GM12873 (cell line): ENCODE data around the gene POLDIP2.

Source experiments
- TF ChIP-seq, protein P1 (sequence below): IDR thresholded peaks from 2 replicates; pipeline ENCODE4 v1.5.1; 2012; ENCODE audit warnings: low read depth, mild to moderate bottlenecking, moderate library complexity, low read length, control low read depth; ENCODE audit not compliant: insufficient read depth; ENCODE audit errors: missing control alignments

Gene POLDIP2

GRCh38 chr17:28369684-28370034 lies 12.3 kb upstream of the POLDIP2 start:
- TF ChIP-seq, protein P1, sequence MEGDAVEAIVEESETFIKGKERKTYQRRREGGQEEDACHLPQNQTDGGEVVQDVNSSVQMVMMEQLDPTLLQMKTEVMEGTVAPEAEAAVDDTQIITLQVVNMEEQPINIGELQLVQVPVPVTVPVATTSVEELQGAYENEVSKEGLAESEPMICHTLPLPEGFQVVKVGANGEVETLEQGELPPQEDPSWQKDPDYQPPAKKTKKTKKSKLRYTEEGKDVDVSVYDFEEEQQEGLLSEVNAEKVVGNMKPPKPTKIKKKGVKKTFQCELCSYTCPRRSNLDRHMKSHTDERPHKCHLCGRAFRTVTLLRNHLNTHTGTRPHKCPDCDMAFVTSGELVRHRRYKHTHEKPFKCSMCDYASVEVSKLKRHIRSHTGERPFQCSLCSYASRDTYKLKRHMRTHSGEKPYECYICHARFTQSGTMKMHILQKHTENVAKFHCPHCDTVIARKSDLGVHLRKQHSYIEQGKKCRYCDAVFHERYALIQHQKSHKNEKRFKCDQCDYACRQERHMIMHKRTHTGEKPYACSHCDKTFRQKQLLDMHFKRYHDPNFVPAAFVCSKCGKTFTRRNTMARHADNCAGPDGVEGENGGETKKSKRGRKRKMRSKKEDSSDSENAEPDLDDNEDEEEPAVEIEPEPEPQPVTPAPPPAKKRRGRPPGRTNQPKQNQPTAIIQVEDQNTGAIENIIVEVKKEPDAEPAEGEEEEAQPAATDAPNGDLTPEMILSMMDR: no peak

DNA sequence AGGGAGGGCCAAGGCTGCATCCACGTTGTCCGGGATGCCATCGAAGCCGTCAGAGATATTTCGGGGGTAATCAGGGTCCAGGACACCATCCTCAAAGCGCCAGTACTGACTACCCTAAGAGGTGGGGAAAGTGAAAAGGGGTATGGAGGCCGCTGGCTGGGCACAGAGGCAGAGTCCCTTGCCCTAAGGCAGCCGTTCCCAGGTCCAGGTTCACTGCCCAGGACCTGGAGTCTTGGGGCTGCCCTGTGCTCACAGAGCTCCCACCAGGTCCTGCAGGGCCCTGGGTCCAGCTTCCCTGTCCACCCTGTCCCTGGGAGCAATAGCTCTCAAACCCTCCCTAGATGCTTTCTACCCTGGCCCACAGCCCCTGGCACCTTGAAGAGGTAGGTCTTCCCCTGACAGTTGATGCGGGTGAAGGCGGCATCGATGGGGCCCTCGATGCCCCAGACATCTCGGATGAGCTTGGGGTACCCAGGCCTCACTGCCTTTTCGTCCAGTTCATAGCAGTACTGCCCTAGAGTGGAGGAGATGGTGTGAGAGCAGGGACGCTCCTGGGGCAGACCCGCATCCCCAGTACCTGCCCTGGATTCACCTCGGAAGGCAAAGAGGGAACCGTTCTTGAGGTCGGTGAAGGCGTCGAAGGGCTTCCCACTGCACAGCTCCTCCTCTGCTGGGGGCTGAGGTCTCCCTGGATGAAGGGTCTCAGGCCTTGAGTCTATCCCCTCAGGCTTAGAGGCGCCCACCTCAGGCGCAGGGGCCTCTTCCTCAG lies 11.8 kb upstream of the POLDIP2 start:
- TF ChIP-seq, protein P1: no peak

GRCh38 chr17:28368306-28368831 lies 11.0 kb upstream of the POLDIP2 start:
- TF ChIP-seq, protein P1: no peak

GRCh38 chr17:28367641-28368305 lies 10.4 kb upstream of the POLDIP2 start:
- TF ChIP-seq, protein P1: no peak

- TF ChIP-seq, protein P1: peak; percentile 27
These were observed 9.3 kb upstream of the POLDIP2 start for GRCh38 chr17:28366605-28367004.

- TF ChIP-seq, protein P1: no peak
These were observed 8.2 kb upstream of the POLDIP2 start for GRCh38 chr17:28365487-28365886.

DNA sequence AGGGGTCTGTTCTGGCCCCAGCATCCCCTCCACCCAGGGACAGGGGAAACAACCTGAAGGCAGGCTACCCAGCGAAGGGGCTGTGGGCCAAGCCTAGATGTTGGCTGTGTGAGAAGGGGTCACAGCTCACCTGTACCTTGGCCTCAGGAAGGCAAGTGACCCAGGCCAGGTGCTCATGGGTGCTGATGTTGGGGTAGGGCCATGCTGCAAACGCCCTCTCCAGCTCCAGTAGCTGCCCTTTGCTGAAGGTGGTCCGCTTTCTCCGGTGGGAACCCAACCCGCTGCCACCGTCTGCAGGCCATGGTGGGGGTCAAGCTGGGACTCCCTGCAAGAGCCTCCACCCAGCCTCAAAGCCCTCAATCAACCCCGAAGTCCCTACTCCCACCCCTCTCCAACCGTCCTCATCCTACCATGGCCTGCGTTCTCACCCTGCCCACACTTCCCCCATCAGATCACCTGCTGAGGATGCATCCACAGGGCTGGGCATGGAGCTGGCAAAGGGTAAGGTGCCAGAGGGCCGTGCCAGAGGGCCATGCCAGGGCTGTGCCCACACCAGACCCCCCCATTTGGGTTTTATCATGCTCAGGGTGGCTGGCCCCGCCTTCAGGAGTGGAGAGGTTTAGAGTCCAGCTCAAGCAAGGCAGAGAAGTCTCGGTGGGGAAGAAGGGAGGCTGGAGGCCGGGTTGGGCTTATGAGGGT lies 7.5 kb upstream of the POLDIP2 start, which contains the start of gene SEBOX:
Gene SEBOX, minus strand, starts transcription at position 535 of the 699 bp plus-strand sequence. Its CDS starts 48 bp downstream, at position 487.
- TF ChIP-seq, protein P1: no peak
